ENCODE results near the gene ARHGAP10.

DNA sequence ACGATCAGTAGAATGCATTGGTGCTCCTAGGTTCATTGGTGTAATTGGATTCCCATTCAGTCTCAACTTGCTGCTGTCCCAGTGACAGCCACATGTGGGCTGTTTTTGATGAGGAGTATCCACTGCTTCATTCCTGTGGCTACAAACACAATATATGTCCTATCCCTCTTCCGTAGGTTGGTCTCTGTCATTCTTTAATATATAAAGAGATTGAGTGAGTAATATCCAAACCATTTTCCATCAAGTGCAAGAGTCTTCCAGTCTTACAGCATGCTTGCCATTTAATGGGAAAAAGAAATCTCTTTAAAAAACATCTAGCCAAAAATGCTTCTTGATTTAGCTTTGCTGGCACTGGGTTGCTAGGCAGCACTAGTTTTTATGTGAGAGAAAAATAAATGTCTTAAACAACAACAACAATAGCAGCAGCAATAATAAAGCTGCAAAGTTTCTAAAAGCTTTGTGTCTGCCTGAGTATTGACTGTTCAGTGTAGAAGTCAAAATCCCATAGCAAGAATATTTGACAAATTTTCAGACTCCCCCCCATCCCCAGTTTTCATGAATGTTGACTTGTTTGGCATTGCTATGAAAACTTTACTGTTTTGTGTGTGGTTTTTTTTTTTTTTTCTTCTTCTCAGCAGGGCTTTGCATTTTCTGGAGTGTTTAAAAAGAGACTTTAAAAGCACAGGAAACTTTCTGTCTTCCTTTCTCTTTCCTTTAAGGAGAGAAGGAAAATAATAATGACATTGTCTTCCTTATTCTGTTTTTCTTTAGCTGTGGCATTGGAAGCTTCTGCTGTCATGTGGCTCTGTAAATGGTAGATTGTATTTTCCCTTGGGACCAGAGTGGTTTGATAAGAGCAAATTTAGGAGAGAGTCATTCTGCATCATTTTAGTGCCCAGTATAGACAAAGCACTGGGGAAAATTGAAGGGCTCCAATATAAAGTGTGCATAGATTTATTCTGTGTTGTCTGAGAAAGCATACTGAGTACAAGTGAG, 244.3 kb downstream of the ARHGAP10 start:
- TF ChIP-seq CTCF (IDR thresholded peaks at IDR 0.05; ENCODE audit: borderline replicate concordance, extremely low read depth, low read length, poor library complexity, severe bottlenecking) (no peak), EZH2 (IDR thresholded peaks at IDR 0.05; ENCODE audit: borderline replicate concordance, low read depth, low read length, severe bottlenecking) (no peak)

All from DND-41 (cell line).